ENCODE measurements around the gene GUCY2D.

DNA sequence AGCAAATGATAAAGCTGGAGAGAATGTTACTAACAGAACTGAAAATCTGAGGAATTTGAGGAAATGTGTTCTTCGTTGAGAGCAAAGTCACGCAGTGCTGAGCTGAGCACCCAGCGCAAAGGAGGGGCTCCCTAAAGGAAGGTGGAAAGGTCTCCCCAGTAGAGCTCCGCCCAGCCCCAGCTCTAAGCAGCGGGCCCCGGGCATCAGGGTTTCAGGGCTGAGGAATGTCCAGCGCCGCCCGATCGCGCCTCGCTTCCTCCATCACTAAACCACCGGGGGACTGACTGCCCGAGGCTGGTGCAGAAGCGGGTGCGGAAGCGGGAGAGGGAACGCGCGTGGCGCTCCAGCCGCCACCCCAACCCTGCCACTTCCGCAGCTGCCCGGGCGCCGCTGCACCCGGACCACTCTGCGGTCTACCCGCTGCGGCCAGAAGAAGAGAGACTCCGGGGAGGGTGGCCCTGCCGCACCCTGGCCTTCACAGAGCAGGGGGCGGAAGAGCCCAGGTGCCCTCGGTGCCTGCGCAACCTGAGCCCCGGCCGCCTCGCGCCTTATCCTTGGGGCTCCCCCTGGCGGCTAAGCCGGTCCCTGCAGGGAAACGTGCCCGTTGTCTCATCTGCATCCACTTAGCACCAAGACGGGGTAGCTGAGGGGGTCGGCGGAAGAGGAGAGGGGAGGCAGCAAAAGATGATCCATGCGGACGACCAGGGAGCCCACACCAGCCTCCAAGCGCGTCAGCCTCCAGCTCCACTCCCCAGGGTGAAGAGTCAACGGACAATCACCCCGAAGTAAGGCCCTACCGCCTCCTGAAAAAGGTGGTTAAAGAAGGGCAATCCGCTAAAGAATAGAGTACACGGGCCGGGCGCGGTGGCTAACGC is 12.4 kb upstream of the GUCY2D start:
- no peak for TF ChIP-seq EZH2phosphoT487 (IDR thresholded peaks at IDR 0.05; ENCODE audit: insufficient read depth, low read depth)
- TF ChIP-seq EZH2 (IDR thresholded peaks at IDR 0.05; ENCODE audit: insufficient read depth, poor library complexity, severe bottlenecking): no peak

All from GM23248 (cell line).